Pancreas (tissue), 10 donors: ENCODE measurements around the gene FAM181A. TPM values are rescaled to one million over a fixed set of nuclear protein-coding genes. Genes with fewer than 3 reads are reported as not detected.

Source experiments
- ATAC-seq, 4 donors: fragments of 200-7000 bp; cut with Tn5 transposase; one replicate each; pipeline versions ENCODE4 v1.8.0 to v1.9.1; 2020; ENCODE audit warnings: mild to moderate bottlenecking in 4 of 4, moderate library complexity in 4 of 4
- DNase-seq, 6 donors: peaks; one replicate each; pipeline ENCODE4 v3.0.0-alpha.2; 2020
- FAIRE-seq: peaks from 2 replicates; lab custom pipeline; 2012; peaks lifted over from hg19 to GRCh38; lab: Jason Lieb, UNC
- H3K27ac ChIP-seq, 4 donors: fragments of 200-600 bp; sonication (generic); 1 replicate in 3 of 4; 2 replicates in 1 of 4; pipeline versions ENCODE4 v1.5.0 to v1.8.0; 2020
- H3K27me3 ChIP-seq, 4 donors: fragments of 200-600 bp; one replicate each; pipeline ENCODE4 v1.8.0; 2021
- H3K36me3 ChIP-seq, 3 donors: fragments of 200-600 bp; sonication (generic) in 1 of 3; one replicate each; pipeline versions ENCODE4 v1.5.0 to v1.8.0; 2020 to 2021
- H3K4me1 ChIP-seq, 3 donors: fragments of 200-600 bp; one replicate each; pipeline ENCODE4 v1.8.0; 2021
- H3K4me3 ChIP-seq, 4 donors: fragments of 200-600 bp; sonication (generic) in 2 of 4; one replicate each; pipeline versions ENCODE4 v1.5.0 to v1.8.0; 2020 to 2021
- H3K9me3 ChIP-seq, 4 donors: fragments of 200-600 bp; one replicate each; pipeline ENCODE4 v1.8.0; 2021
- WGBS, 2 donors: extraction: QIAGEN DNeasy Blood & Tissue Kit; methylation state at CpG; one replicate each; pipeline ENCODE4 v1.1.7; 2013; 5-methylcytosine and 5-hydroxymethylcytosine counted together
- intact Hi-C, 3 donors: fragments of 100-400 bp; cut with DNase I; formaldehyde crosslinking; loops; one replicate each; pipeline versions ENCODE4 v1.11.1 to v1.14.2; 2022
- polyA plus RNA-seq, 2 donors: library from polyadenylated mRNA; stranded (reverse); fragments of 200-250 nt; gene quantifications; one replicate each; pipeline ENCODE4 v1.2.3, GENCODE V29; 2013
- total RNA-seq, 6 donors: library from RNA; stranded (reverse); fragmentation: NEBNext Ultra II Directional in 4 of 6; extraction: Animal tissue kit (Norgen Biotek cat#: 25700) in 4 of 6; gene quantifications; one replicate each; pipeline versions ENCODE4 v1.2.1 to v1.2.4, GENCODE V29; 2021 to 2023
- TF ChIP-seq, protein P1 (sequence below), 4 donors: fragments of 200-600 bp; sonication (generic) in 3 of 4; IDR thresholded peaks; one replicate each; pipeline versions ENCODE4 v1.5.0 to v1.8.0; 2021; ENCODE audit warnings: antibody characterized with exemption in 4 of 4
- donor health status: healthy with polysubstance abuse.
- donor health status: DM: no; HTN: no; CAD: no; lungs with moderate emphysema.
- donor health status: DM: no; HTN: no; CAD: no.
- donor health status: control.
- donor health status: control.
- donor health status: Bipolar disorder and iron deficiency.
- donor health status: DM: yes; HTN: yes; CAD: no.
- donor health status: DM: no; HTN: no; CAD: no.
- donor health status: DM: no; HTN: no; CAD: no.
- donor health status: DM: yes; HTN: yes; CAD: no.

Gene FAM181A
- total and polyA plus RNA-seq, 8 donors, result not detected

DNA sequence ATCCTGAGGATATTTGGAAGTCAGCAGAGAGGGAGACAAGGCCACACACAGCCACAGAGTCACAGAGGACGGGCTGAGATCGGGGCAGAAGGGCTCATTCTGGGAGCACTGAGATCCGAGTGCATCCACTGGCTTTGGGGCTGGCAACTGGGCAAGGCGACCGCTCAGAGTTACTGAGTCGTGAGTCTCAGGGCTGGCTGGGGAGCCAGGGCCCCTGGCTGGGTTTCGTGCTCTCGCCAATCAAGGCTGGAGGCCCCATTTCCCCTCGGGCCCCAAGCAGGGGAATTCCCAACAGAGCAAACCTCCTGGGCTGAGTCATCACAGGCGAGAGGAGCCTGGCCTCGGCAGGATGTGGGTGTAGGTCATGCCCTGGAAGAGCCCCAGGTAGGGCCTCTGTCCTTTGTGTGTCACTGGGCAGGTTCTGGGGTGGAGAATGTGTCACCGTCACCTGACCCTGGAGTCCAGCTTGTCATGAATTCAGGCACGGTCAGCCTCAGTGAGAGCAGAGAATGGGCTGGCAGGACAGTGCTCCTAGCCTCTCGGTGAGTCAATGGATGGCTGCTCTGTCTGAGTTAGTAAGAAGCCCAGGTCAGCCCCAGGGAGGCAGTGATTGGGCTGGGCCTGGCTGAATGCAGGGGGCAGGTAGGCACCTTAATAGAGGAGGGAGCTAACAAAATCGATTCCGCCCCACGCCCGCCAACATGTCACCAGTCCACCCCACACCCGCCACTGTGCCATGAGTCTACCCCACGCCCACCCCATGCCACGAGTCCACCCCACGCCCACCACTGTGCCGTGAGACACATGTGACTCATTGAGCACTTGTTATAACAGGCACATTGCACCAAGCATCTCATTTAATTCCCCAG, 32.3 kb downstream of the FAM181A start:
- peak; percentile 55 to 89 (median 84) for ATAC-seq
- FAIRE-seq, result no peak
- no peaks in the 10 kb centered on the region for H3K36me3 ChIP-seq
- H3K27me3 ChIP-seq, result no peaks in the 10 kb centered on the region
- peaks cover 0 to 5% (median 0%) of the 10 kb centered on the region in 3 donors for H3K4me1 ChIP-seq
- WGBS, 2 donors, result 66 to 72% methylated on average over 23 of the region's 23 CpGs
- H3K4me3 ChIP-seq, result no peak overlapping the region
- no peaks in the 10 kb centered on the region for H3K9me3 ChIP-seq
- TF ChIP-seq, protein P1, sequence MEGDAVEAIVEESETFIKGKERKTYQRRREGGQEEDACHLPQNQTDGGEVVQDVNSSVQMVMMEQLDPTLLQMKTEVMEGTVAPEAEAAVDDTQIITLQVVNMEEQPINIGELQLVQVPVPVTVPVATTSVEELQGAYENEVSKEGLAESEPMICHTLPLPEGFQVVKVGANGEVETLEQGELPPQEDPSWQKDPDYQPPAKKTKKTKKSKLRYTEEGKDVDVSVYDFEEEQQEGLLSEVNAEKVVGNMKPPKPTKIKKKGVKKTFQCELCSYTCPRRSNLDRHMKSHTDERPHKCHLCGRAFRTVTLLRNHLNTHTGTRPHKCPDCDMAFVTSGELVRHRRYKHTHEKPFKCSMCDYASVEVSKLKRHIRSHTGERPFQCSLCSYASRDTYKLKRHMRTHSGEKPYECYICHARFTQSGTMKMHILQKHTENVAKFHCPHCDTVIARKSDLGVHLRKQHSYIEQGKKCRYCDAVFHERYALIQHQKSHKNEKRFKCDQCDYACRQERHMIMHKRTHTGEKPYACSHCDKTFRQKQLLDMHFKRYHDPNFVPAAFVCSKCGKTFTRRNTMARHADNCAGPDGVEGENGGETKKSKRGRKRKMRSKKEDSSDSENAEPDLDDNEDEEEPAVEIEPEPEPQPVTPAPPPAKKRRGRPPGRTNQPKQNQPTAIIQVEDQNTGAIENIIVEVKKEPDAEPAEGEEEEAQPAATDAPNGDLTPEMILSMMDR (IDR thresholded peaks at IDR 0.05), result no peak
- peak overlapping the region in 2 of 4 donors; percentile 40 to 72 for H3K27ac ChIP-seq
- intact Hi-C loops, result no loop called here
- DNase-seq, result peak in 3 of 6 donors; percentile 45 to 60 (median 58)

DNA sequence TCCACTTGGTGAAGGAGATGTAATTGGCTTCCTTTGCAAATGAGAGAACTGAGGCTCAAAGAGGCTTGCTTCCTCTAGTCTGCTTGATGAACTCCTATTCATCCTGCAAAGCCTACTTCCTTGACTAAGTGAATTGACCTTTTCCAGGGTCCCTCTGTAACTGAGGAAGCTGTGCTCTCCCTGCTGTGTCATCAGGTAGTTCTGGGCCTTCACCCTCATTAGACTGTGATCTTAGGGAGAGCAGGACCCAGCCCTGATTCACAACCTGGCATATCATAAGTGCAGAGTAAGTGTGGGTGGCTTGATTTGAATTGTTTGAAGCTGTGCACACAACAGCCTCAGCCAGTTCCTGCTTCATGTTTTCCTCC, 32.9 kb downstream of the FAM181A start:
- Histone ChIP-seq H3K27ac (peak overlapping the region in 1 of 4 donors; percentile 72), H3K4me1 (peaks cover 0 to 5% (median 0%) of the 10 kb centered on the region in 3 donors), H3K27me3 (no peaks in the 10 kb centered on the region), H3K36me3 (no peaks in the 10 kb centered on the region), H3K9me3 (no peaks in the 10 kb centered on the region), H3K4me3 (no peak overlapping the region)
- no peak for FAIRE-seq
- TF ChIP-seq, protein P1 (IDR thresholded peaks at IDR 0.05), result no peak
- intact Hi-C loops, result no loop called here
- ATAC-seq, result no peak
- no peak for DNase-seq

DNA sequence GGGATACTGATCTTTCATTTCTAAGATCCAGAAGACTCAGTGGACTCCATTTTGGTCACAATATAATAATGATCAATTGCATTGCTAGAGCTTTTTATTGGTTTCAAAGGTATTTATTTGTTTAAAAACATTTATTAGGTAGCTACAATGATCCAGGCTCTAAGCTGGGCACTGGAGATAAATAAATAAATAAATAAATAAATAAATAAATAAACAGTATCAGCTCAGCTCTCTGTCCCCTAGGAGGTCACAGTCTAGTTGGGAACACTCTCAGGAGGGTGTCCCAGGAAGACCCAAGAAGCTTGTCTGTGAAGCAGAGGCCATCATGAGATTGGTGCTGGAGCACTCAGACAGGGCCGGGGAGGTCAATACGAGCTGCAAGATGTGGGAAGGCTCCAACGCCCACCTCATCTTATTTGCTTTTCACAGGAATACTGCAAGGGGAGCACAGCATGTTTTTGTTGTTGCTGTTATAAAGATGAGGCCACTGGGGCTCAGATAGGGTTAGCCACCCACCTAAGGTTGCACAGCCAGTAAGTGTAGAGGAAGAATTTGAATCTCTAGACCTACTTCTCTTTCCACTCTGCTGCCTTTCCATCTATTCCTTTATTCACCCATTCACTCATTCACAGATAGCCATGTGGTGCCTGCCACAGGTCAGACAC, 33.8 kb downstream of the FAM181A start:
- no peak for DNase-seq
- no peaks in the 10 kb centered on the region for H3K27me3 ChIP-seq
- WGBS, 2 donors, result 77 to 78% methylated on average over 3 of the region's 3 CpGs
- TF ChIP-seq, protein P1 (IDR thresholded peaks at IDR 0.05), result no peak
- no peaks in the 10 kb centered on the region for H3K36me3 ChIP-seq
- intact Hi-C loops, result no loop called here
- ATAC-seq, result no peak
- no peak overlapping the region for H3K27ac ChIP-seq
- peaks cover 0 to 5% (median 0%) of the 10 kb centered on the region in 3 donors for H3K4me1 ChIP-seq
- H3K4me3 ChIP-seq, result no peak overlapping the region
- FAIRE-seq, result no peak
- no peaks in the 10 kb centered on the region for H3K9me3 ChIP-seq

DNA sequence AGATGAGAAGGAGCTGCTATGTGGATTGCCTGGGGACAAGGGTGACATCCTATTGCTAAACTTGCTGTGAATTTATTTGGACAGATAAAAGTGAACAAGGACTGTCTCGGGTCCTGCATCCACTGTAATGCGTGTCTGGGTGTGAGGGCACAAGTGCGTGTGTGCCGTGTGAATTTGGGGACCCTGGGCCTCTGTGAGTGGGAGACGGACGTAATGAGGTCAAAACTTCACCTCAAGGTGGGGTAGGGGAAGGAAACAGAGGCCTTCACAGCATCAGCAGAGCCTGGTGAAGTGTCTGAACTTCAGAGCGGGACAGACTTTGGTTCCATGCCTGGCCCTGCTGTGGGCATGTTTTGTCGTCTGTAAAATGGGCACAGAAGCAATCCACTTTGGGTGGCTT, 34.5 kb downstream of the FAM181A start:
- Histone ChIP-seq H3K4me1 (peaks cover 0 to 5% (median 0%) of the 10 kb centered on the region in 3 donors), H3K27me3 (no peaks in the 10 kb centered on the region), H3K4me3 (no peak overlapping the region), H3K9me3 (no peaks in the 10 kb centered on the region), H3K27ac (no peak overlapping the region), H3K36me3 (no peaks in the 10 kb centered on the region)
- no peak for FAIRE-seq
- TF ChIP-seq, protein P1 (IDR thresholded peaks at IDR 0.05), result no peak
- intact Hi-C loops, result no loop called here
- no peak for DNase-seq
- 90 to 91% methylated on average over 8 of the region's 8 CpGs for WGBS, 2 donors
- ATAC-seq, result no peak
